Testis (tissue), 2 donors: ENCODE results near the gene NECTIN1.

ENCODE experiments used
- POLR2A ChIP-seq: fragments of 450-650 bp; IDR thresholded peaks from one replicate; pipeline ENCODE4 v1.6.1; 2017; ENCODE audit warnings: antibody characterized with exemption, mild to moderate bottlenecking, moderate library complexity
- TF ChIP-seq, protein P1 (sequence below), 3 experiments: fragments of 450-650 bp in 2 of 3; fragments of 200-600 bp in 1 of 3; sonication (generic) in 1 of 3; IDR thresholded peaks; one replicate each; pipeline ENCODE4 v1.5.1; 2016 to 2019; ENCODE audit warnings: antibody characterized with exemption in 3 of 3, mild to moderate bottlenecking in 2 of 3, moderate library complexity in 1 of 3

DNA sequence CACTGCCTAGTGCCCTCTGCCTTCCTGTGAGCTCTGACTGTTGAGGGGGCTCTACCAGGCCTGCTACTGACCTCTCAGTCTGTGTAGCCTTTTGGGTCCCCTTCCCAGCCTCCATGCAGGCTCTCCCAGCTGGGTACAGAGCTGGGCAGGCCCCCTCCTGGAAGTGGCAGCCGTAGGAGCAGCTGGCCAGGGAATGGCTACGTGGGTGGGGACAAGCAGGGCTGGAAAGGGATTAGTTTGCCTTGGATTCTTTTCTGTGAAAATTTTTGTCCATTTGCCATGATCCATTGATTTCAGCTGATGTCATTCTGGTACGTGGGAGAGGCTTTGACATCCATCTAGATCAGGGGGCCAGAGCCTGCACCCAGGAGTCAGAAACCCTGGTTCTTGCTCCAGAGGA is 23.9 kb upstream of the NECTIN1 start:
- TF ChIP-seq, protein P1, sequence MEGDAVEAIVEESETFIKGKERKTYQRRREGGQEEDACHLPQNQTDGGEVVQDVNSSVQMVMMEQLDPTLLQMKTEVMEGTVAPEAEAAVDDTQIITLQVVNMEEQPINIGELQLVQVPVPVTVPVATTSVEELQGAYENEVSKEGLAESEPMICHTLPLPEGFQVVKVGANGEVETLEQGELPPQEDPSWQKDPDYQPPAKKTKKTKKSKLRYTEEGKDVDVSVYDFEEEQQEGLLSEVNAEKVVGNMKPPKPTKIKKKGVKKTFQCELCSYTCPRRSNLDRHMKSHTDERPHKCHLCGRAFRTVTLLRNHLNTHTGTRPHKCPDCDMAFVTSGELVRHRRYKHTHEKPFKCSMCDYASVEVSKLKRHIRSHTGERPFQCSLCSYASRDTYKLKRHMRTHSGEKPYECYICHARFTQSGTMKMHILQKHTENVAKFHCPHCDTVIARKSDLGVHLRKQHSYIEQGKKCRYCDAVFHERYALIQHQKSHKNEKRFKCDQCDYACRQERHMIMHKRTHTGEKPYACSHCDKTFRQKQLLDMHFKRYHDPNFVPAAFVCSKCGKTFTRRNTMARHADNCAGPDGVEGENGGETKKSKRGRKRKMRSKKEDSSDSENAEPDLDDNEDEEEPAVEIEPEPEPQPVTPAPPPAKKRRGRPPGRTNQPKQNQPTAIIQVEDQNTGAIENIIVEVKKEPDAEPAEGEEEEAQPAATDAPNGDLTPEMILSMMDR (IDR thresholded peaks at IDR 0.05), result no peak
- no peak for TF ChIP-seq POLR2A
